Activated T-helper 1 cell treated with anti-CD3 and anti-CD28 coated beads, Interleukin-2, amount 50 U/mL, for 16 hours (primary cell): Measurements from ENCODE around the gene NEK9.
"Not testable (repeated sequence)": the region's sequence is repeated elsewhere in the genome, so short reads cannot be mapped to it uniquely, and the experiment has no call there.

Experiments used
- DNase-seq, 2 donors: peaks; one replicate each; pipeline ENCODE4 v3.0.0-alpha.2; 2020; ENCODE audit warnings: low read depth in 1 of 2, low spot score in 1 of 2

Gene NEK9

DNA sequence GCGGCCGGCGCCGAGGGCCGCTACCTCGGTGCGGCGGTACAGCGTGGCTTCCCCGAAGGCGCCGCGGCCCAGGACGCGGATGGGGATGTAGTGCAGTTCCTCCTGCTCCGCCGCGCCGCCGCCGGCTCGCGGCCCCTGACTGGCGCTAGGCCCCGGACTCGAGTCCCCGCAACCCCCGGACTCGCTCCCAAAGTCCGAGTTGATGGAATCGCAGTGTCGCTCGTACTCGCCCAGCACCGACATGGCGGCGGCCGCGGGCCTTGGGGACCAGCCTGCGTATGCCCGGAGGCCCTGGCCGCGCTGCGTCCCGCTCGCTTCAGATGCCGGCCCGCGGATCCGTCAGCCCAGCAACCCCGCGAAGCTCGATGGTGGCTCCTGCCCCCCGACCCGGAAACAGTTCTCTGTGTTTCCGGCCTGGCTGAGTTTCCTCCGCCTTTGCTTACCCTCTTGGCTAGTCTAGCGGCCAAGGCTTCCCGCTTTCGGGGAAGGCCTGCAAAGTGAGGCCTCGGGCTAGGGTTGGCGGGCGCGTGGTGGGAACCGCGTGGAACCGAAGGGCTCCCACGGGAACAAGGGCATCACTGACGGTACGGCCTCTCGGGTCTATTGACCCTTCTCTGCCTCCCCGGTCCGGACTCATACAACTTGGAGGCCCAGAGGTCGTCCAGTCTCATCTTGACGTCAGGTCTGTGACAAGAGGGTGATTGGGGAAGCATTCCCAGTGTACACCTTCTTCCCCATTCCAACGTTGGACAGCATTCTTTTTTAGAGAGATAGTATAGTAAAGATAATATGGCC is at the start of gene NEK9:
TSS of gene NEK9 (minus strand) at position 370 of the 795 bp plus-strand sequence. CDS start at position 243, 127 bp downstream.
- peak; percentile 80 to 82 for DNase-seq

DNA sequence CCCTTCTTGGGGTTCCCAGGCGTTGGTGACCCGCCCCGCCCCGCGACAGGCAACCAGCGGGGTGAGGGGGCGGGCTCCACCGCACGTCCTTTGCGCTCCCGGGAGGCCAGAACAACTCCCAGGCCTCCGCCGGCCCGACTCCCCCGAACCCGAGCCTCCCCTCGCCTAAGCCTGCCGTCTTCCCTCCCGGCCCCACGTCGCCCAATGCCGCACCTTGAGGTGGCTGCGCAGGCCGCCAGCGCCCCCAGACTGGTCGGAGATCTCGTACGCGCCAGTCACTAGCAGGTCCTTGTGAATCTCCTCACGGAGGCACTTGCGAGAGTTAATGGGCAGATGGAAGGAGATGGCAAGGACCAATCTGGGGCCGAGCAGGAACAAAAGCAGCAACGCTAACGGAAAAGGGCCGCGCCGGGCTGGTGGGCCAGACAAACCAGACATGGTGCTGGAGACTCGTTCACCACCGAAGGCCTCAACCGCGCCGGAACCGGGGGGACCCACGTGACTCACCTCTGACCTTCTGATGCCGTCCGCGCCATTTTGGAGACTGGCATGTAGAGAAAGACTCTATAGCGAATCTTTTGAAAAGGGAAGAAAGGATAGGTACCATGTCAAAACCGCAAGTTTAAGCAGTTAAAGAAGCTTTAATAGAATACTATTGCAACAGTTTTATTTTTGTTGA is 49.4 kb upstream of the NEK9 start, which contains the start of gene TMED10:
TSS of gene TMED10 (minus strand) at position 471 of the 679 bp plus-strand sequence. CDS start at position 438, 33 bp downstream.
- DNase-seq: peak; percentile 80 to 85

DNA sequence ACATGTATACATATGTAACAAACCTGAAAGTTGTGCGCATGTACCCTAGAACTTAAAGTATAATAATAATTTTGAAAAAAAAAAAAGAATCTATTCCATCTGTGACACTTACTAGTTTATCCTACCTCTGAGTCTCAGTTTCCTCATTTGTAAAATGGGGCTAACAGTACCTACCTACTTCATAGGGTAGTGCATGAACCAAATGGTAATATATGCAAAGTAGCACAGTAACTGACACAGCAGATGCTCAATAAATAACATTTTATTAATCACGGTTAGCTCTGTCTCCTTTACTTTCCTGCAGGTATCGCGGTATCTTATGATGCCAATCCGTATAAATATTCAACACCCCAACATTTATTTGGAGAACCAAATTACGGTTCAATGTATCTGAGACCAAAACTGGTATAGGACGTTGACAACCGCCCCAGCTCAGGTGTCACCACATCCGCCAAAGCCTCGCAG is 48.9 kb upstream of the NEK9 start:
- DNase-seq: no peak

DNA sequence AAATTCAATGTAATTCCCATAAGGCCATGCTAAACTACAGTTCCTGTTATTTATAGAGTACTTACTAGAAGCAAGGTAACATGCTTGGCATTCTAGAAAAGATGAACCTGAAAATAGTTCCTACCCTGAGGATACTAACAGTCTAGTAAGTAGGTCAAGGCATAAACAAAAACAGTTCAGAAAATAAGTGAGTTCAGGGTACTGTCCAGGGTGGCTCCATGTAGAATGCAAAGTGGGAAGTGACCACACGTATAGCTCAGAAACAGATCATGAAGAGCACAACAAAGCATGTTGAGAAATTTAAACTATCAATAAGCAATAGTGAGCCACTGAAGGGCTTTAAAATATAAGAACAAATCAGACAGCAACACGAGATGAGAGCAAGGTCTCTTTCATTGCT is 47.2 kb upstream of the NEK9 start:
- DNase-seq: no peak

DNA sequence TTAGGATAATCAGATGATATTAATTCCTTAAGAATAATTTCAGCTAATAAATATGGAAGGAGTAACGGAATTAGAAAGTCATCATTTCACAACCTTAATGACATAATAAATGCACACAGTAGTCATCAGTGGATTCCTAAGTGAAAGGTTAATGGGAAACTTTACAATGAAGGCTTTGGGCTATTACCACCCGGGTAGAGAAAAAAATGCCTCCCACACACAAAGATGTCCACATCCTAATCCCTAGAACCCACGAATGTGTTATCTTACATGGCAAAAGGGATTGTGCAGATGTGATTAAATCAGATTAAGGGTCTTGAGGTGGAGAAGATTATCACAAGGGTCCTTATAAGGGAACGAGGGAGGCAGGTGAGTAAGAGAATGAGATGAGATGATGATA is 43.9 kb upstream of the NEK9 start:
- no peak for DNase-seq

DNA sequence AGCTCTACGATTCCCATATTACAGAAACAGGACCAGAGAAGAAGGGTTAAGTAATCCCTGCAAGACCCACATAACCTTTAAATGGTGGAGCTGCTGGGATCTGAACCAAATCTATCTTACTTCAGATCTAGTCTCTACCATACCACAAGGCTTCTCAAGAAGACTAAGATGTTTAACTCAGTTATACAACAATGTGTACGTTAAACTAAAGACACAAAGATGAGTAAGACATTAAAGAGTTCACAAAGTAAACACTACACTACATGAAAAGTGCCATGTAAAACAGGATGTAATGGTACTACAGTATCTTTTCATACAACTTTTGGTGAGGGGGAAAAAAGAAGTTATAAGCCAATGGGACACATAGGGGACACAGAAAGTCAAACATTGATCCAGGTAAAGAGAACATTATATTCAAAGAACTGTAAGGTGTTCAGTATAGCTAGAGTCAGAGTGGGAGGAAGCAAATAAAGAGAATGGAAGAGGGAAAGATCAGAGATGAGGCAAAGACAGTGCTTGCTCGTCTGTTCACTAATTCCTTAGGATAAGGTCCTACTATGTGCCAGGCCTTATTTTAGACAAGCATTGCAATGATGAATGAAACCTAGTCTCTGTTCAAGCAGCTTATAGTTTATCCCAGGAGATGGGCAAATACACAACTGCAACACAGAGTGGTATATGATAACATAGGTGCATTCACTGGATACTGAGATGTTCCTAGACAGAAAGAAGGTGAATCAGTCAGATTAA is 41.9 kb upstream of the NEK9 start:
- DNase-seq: no peak

DNA sequence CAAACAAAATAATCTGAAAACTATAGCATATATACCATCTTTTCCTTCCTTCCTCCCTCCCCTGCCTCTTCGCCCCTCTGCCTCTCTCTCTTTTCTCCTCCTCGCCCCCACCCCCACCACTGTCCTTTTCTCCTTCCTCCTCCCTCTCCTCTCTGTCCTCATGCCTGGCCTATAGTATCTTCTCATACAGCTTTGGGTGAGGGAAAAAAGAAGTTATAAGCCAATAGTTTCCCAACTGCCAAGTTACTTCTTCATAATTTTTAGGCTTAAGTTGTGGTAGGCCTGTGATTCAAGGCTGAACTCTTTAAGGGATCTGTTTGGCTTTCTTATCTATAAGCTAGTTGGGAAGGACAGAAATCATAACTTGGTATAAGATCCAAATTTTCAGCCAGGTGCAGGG is 40.5 kb upstream of the NEK9 start:
- no peak for DNase-seq

DNA sequence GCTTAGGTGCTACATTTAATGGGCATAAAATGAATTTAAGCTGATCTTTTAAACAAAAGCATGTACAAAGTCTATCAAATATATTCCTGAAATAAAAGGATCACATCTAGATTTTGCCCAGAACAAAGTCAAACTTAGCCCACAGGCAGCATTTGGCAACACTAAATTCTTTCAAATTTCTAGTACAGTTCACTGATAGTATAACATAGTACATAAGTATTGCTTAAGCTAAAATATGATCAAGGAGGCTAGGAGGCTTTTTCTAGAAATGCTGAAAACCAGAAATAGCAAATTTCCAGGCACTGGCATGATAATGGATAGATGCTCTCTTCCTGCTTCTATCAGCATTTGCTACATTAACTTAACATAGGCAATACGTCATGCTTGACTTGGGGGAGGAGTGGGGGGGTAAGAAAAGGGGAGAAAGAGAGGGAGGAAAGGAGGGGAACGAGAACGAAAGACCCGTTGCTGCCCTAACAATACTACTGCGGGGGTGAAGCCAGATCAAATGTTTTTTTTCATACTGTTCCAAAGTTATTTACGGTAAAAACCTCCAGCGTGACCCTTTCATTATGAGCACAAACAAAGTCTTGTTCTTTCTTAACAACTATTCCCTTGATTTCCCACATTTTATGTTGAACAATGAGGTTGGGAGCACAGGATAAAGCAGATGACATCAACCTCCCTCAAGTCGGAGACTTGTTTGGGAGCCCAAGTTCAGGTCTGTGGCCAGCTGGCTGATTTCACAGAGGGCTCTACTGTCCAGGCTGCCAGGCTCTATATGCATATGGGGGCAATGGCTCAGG is 38.9 kb upstream of the NEK9 start:
- no peak for DNase-seq

DNA sequence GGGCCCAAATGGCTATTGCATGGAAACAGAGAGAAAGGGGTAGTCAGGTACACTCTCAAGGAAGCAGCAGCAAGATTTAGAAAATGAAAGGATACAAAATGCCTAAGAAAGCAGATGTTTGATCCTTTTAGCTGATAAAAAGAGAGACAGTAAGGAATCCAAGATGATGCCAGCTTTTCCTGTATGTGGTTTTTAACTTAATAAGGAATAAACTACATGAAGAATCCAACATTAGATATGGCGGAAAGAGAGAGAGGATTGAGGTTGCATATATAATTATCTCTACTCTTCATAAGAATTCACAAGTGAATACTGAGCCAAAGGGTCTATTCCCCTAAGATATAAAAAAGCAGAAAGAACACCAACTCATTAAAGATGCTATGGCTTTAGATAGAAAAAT is 38.0 kb upstream of the NEK9 start:
- DNase-seq: no peak

DNA sequence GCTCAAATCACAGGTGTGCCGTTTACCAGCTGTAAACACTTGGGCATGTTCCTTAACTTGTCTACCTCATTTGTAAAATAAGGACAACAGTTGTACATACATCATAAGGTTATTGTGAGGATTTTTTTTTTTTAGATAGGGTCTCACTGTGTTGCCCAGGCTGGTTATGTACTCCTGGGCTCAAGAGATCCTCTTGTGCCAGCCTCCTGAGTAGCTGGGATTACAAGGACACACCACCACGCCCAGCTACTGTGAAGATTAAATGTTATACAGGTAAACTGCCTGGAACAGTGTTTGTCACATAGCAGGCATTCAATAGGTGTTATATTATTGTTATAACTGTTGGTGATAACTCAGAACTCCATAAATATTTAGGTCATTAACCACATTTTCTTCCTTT is 36.8 kb upstream of the NEK9 start:
- no peak for DNase-seq

DNA sequence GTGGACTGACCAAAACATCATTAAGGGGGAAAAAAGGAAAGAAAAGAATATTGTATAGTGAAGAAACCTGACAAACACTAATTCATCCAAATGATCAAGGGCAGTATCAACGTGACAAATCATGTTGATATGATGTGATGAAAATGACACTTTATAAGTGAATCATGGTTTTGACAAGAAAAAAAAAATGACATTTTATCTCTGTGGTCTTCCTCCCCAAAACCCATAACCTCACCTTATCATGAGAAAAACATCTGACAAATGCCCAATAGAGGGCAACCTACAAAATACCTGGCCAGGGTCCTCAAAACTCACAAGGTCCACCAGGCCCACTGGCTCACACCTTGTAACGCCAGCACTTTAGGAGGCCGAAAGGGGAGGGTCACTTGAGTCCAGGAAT is 35.8 kb upstream of the NEK9 start:
- no peak for DNase-seq

DNA sequence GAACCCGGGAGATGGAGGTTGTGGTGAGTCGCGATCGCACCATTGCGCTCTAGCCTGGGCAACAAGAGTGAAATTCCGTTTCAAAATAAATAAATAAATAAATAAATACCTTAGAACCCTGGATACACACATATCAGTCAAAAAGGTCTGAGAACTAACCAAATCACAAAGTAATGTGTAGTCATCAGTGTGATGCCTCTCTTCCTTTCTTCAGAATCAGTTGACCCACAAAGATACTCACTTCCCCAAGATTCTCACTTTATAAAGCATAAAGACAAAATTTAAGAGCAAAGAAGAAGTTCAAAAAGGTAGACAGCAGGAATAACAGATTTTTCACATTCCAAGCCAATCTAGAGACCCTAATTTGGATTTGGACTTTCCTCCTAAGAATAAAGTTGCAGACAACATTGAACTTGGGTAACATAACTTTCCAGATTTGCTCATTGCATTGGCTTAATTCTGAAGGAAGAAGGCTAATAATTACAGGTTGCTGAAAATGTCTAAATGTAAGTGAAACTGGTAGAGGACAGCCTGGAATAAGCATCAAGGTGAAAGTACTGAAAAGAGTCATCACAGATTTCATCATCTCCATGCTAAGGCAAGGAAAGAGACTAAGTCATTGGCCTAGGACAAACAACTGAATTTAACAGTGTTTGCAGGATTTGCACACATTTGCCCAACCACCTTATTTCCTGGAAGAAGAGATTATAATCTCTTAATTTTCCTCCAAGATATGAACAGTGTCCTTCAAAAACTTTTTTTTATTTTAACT is 32.2 kb upstream of the NEK9 start:
- no peak for DNase-seq

DNA sequence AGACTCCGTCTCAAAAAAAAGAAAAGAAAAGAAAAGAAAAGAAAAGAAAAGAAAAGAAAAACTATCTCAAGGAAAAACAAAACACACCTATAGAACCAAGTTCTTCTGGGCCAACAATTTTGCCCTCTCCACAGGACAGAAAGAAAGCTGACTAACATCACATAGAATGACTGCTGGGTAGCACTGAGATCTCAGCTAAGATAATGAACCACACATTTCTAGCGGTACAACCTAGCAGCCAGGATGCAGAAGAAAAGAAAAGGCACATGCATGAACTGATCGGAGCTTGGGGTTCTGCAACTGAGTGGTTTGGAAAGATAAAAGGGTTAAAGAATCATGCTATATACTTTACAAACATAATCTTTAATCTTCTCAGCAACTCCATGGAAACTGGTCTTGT is 30.1 kb upstream of the NEK9 start:
- no peak for DNase-seq

DNA sequence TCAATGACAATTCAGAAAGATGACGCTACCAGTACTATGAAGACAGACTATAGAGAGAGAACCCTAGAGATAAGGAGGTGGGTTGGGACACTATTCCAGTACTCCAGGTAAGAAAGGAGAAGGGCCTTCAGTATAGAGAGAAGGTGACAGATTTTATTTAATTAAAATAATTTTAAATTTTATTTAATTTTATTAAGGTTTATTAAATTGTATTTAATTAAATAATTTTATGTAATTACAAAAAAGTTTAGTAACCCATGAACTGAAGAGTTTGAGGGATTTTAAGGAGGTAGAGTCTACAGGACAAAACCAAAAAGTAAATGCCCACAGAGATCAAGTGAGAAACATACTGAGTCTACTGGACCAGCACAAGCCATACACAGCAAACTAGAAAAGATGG is 29.3 kb upstream of the NEK9 start:
- DNase-seq: no peak

DNA sequence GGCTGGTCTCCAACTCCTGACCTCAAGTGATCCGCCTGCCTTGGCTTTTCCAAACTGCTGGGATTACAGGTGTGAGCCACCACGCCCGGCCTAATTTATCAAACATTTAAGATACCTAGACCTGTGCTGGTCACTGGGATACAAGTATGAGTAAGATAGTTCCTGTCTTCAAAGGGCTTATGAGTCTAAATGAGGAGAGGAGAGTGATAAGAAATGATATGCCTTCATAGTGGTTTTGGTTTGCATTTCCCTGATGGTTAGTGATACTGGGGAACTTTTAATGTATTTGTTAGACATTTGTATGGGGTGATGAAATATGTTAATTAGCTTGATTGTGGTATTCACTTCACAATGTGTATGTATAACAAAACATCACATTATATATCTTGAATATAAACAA is 28.3 kb upstream of the NEK9 start:
- DNase-seq: no peak

DNA sequence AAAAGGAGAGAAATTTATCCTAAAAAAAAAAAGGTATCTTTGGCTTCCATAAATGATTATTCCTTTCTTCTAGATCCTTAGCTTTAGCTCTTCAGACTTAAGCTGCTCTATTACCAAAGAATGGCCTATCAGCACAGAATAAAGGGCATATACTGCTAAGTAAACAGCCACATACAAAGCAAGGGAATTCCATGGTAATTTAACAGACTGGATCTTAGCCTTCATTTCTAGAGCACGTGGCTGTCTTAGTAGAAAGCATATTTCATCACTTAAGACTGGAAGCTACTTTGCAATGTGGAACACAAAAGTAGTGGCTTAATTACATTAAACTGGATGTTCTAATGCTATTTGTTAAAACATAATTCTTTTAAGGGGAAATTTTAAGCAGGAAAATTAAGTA is 26.4 kb upstream of the NEK9 start:
- DNase-seq: no peak

DNA sequence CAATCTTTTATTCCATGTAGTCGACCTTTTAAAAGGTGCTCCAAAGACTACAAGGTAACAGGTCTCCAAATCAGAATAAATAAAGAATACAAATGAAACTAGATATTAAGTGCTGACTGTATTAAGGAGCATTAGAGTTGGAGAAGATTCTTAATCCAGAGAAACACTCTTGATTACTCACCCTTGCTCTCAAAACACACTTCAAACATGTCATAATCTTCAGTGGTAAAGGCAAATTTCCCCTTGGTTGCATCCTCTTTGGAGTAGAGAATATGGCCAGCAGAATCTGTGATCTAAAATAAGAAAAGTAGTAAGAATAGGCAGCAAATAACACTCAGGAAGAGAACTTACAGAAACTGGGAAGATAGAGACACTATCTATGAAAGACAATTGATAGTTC is 25.0 kb upstream of the NEK9 start:
- no peak for DNase-seq

DNA sequence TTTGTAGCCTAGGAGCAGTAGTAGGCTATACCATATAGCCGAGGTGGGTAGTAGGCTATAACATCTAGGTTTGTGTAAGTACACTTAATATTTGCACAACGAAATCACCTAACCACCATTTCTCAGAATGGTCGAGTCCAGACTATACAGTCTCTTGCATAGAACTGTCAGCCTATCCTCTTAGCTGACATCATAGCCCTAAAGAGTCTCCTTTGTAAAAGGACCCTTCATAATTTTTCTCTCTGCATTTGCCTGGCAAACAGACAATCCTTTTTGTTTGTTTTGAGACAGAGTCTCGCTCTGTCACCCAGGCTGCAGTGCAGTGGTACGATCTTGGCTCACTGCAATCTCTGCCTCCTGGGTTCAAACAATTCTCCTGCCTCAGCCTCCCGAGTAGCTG is 23.8 kb upstream of the NEK9 start:
- not testable (repeated sequence) for DNase-seq

DNA sequence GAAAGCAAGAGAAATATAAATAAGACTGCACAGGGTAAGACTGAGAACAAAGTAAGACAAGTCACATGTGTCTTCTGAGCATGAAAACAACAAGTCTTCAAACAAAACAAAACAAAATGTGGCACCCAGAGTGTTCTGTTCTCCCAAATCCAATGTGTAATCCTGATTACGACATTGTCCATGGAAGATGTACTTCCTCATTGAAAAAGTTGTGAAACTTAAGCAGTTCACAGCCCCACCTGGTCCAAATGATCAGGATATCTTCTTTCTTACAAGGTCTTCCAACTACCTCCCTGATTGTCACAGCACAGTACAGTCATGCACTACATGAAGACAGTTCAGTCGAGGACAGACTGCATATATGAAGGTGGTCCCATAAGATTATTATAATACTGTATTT is 23.3 kb upstream of the NEK9 start:
- no peak for DNase-seq

DNA sequence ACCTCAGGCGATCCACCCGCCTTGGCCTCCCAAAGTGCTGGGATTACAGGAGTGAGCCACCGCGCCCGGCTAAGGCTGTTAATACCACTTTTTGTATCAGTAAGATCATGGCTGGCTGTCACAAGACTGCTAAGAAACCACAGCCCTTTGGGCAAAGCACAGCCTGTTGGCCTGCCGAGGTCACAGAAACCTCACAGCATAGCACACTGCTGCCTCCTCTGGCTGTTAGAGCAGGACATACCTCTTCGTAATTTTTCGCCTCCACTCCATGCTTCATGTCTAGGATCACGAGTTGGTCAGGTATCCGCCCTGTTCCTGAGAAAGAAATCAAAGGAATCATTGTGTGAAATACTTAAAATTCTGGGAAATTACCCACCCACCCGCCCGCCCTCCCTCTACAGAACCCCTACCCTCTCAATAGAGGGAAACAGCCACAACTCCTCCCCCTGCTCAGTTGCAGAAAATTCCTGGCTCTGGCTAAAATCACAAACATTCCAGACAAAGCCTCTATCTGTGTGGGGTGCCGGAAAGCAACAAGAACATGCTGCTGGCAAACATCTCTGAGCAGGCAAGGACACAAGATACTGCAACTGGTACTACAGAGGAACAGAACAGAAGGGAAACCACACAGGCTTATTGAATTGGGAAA is 20.7 kb upstream of the NEK9 start:
- no peak for DNase-seq
